A673 (cell line): ENCODE data around the gene RGS1. TPM values are rescaled to one million over a fixed set of nuclear protein-coding genes. Genes with fewer than 3 reads are reported as not detected.

Experiments
- BruUV-seq: library from RNA; stranded (reverse); fragments of 400-500 nt; replicated peaks from 2 replicates; lab custom pipeline; 2021; lab: Mats Ljungman, UMichigan
- CTCF ChIA-PET: fragments of 300-600 bp; sonication (Branson Sonifier 250); formaldehyde crosslinking; loops from one replicate; lab custom pipeline; 2022; ENCODE audit warnings: antibody characterized with exemption; lab: Charles Lee
- POLR2A ChIA-PET: fragments of 300-600 bp; sonication (Branson Sonifier 250); formaldehyde crosslinking; loops from one replicate; lab custom pipeline; 2022; ENCODE audit warnings: antibody characterized with exemption; ENCODE audit not compliant: low non-redundant PET; lab: Charles Lee
- DNase-seq: peaks from one replicate; pipeline ENCODE4 v3.0.0-alpha.2; 2015; ENCODE audit warnings: low spot score
- H3K27ac ChIP-seq: fragments of 200-600 bp; sonication (generic); 2 replicates; pipeline ENCODE4 v1.5.1; 2016; ENCODE audit warnings: mixed run types, low read depth, mild to moderate bottlenecking, mixed read lengths, antibody characterized with exemption, low read length; ENCODE audit not compliant: poor library complexity, severe bottlenecking
- H3K27me3 ChIP-seq: fragments of 200-600 bp; sonication (generic); replicated peaks from 2 replicates; pipeline ENCODE4 v1.6.1; 2017; ENCODE audit warnings: mixed run types, low read depth, mild to moderate bottlenecking, mixed read lengths, antibody characterized with exemption, low read length; ENCODE audit not compliant: insufficient read depth, poor library complexity
- H3K36me3 ChIP-seq: fragments of 200-600 bp; sonication (generic); 2 replicates; pipeline ENCODE4 v1.6.1; 2016; ENCODE audit warnings: mixed run types, mild to moderate bottlenecking, mixed read lengths, antibody characterized with exemption, low read length; ENCODE audit not compliant: insufficient read depth, poor library complexity, severe bottlenecking
- H3K4me1 ChIP-seq: fragments of 200-600 bp; sonication (generic); 2 replicates; pipeline ENCODE4 v1.6.1; 2017; ENCODE audit warnings: mixed run types, mild to moderate bottlenecking, mixed read lengths, antibody characterized with exemption, low read length; ENCODE audit not compliant: insufficient read depth, poor library complexity, severe bottlenecking
- H3K4me3 ChIP-seq: fragments of 200-600 bp; sonication (generic); 2 replicates; pipeline ENCODE4 v1.5.1; 2016; ENCODE audit warnings: low read depth, mixed run types, mild to moderate bottlenecking, mixed read lengths, low read length; ENCODE audit not compliant: poor library complexity, severe bottlenecking
- H3K9me3 ChIP-seq: fragments of 200-600 bp; sonication (generic); 2 replicates; pipeline ENCODE4 v1.6.1; 2016; ENCODE audit warnings: mixed run types, low read depth, mild to moderate bottlenecking, mixed read lengths, antibody characterized with exemption, low read length; ENCODE audit not compliant: poor library complexity, severe bottlenecking
- CTCF ChIP-seq: fragments of 300-800, 200-600 bp; sonication (generic); conservative IDR thresholded peaks from 2 replicates; pipeline ENCODE4 v1.5.1; 2017; ENCODE audit warnings: low read depth, mild to moderate bottlenecking, antibody characterized with exemption, low read length, moderate library complexity, mixed read lengths
- EZH2 ChIP-seq: fragments of 200-600 bp; sonication (generic); IDR thresholded peaks from 2 replicates; pipeline ENCODE4 v1.6.1; 2017; ENCODE audit warnings: borderline replicate concordance, low read depth, mild to moderate bottlenecking, mixed read lengths, antibody characterized with exemption, low read length; ENCODE audit not compliant: poor library complexity, severe bottlenecking
- intact Hi-C: fragments of 100-400 bp; cut with micrococcal nuclease; formaldehyde crosslinking; loops from one replicate; pipeline ENCODE4 v1.10.0; 2022; ENCODE audit not compliant: unreplicated experiment
- total RNA-seq: library from RNA; stranded (reverse); gene quantifications from 2 replicates; pipeline ENCODE4 v1.2.3, GENCODE V29; 2021

Gene RGS1
- total RNA-seq, 1 experiment from 2014 or later: not detected

- Histone ChIP-seq H3K4me1 (peaks cover 76% of the 10 kb centered on the region), H3K9me3 (no peaks in the 10 kb centered on the region), H3K27ac (peak overlapping the region; percentile 92), H3K36me3 (no peaks in the 10 kb centered on the region), H3K27me3 (no peaks in the 10 kb centered on the region), H3K4me3 (no peak overlapping the region)
- TF ChIP-seq CTCF (no peak), EZH2 (no peak)
- POLR2A ChIA-PET: no interaction called here
- no TSS peak for BruUV-seq
- no peak for DNase-seq
- CTCF ChIA-PET: no interaction called here
- intact Hi-C loops: no loop called here
Observed at GRCh38 chr1:192546596-192547190, 28.9 kb upstream of the RGS1 start.

GRCh38 chr1:192547501-192547900 lies 28.1 kb upstream of the RGS1 start:
- Histone ChIP-seq H3K27ac (no peak overlapping the region), H3K36me3 (no peaks in the 10 kb centered on the region), H3K9me3 (no peaks in the 10 kb centered on the region), H3K4me3 (no peak overlapping the region), H3K27me3 (no peaks in the 10 kb centered on the region), H3K4me1 (peaks cover 74% of the 10 kb centered on the region)
- no peak for DNase-seq
- ChIA-PET CTCF (no interaction called here), POLR2A (no interaction called here)
- no TSS peak for BruUV-seq
- intact Hi-C loops: no loop called here
- TF ChIP-seq EZH2 (no peak), CTCF (no peak)

- no peaks in the 10 kb centered on the region for H3K27me3 ChIP-seq
- POLR2A ChIA-PET: interaction anchor here (0.7 kb wide), 1 partner anchor 295 kb away, joined by 15 read pairs; no protein-coding TSS in a partner anchor
- intact Hi-C loops: no loop called here
- DNase-seq: no peak
- H3K4me3 ChIP-seq: no peak overlapping the region
- H3K27ac ChIP-seq: peak overlapping the region; percentile 45
- peaks cover 50% of the 10 kb centered on the region for H3K4me1 ChIP-seq
- no peaks in the 10 kb centered on the region for H3K36me3 ChIP-seq
- BruUV-seq: no TSS peak
- TF ChIP-seq CTCF: no peak
- TF ChIP-seq EZH2: no peak
- CTCF ChIA-PET: no interaction called here
- no peaks in the 10 kb centered on the region for H3K9me3 ChIP-seq
Observed at GRCh38 chr1:192549937-192550336, 25.6 kb upstream of the RGS1 start.
